Psoas muscle (tissue), 8 donors: ENCODE data around the gene CD55. TPM values are rescaled to one million over a fixed set of nuclear protein-coding genes. Genes with fewer than 3 reads are reported as not detected.

Experiments used
- ATAC-seq, 4 donors: fragments of 200-7000 bp; cut with Tn5 transposase; one replicate each; pipeline ENCODE4 v1.9.1; 2020; ENCODE audit warnings: moderate library complexity in 3 of 4, mild to moderate bottlenecking in 2 of 4
- DNase-seq, 2 donors: peaks; one replicate each; pipeline ENCODE4 v3.0.0-alpha.2; 2020
- H3K27ac ChIP-seq: fragments of 200-600 bp; one replicate; pipeline ENCODE4 v1.8.0; 2022
- H3K27me3 ChIP-seq, 3 donors: fragments of 200-600 bp in 1 of 3; one replicate each; pipeline versions ENCODE4 v1.6.1 to v1.8.0; 2013 to 2022; ENCODE audit warnings: low read length in 2 of 3, mild to moderate bottlenecking in 2 of 3, moderate library complexity in 1 of 3; ENCODE audit not compliant: insufficient read depth in 3 of 3
- H3K36me3 ChIP-seq, 2 donors: fragments of 200-600 bp in 1 of 2; one replicate each; pipeline versions ENCODE4 v1.6.1 to v1.8.0; 2013 to 2022; ENCODE audit warnings: low read depth in 1 of 2, mild to moderate bottlenecking in 1 of 2, moderate library complexity in 1 of 2; ENCODE audit not compliant: insufficient read depth in 1 of 2
- H3K4me1 ChIP-seq: fragments of 200-600 bp; one replicate; pipeline ENCODE4 v1.8.0; 2022
- H3K4me3 ChIP-seq: fragments of 200-600 bp; one replicate; pipeline ENCODE4 v1.8.0; 2022; ENCODE audit warnings: mild to moderate bottlenecking
- H3K9me3 ChIP-seq: fragments of 200-600 bp; one replicate; pipeline ENCODE4 v1.8.0; 2022
- CTCF ChIP-seq: fragments of 200-600 bp; IDR thresholded peaks from one replicate; pipeline ENCODE4 v1.8.0; 2022; ENCODE audit warnings: antibody characterized with exemption
- WGBS, 3 donors: extraction: QIAGEN DNeasy Blood & Tissue Kit; methylation state at CpG; one replicate each; pipeline versions ENCODE4 v1.1.6 to v1.1.7; 2013; 5-methylcytosine and 5-hydroxymethylcytosine counted together
- intact Hi-C, 2 donors: fragments of 100-400 bp; cut with DNase I; formaldehyde crosslinking; loops; one replicate each; pipeline versions ENCODE4 v1.11.0 to v1.14.2; 2022
- polyA plus RNA-seq, 3 donors: library from polyadenylated mRNA; stranded (reverse); fragments of 200-250 nt; gene quantifications; one replicate each; pipeline ENCODE4 v1.2.3, GENCODE V29; 2013
- total RNA-seq, 4 donors: library from RNA; stranded (reverse); fragmentation: NEBNext Ultra II Directional in 2 of 4; extraction: Animal tissue kit (Norgen Biotek cat#: 25700) in 2 of 4; gene quantifications; one replicate each; pipeline versions ENCODE4 v1.2.1 to v1.2.4, GENCODE V29; 2021 to 2023
- donor health status: healthy with polysubstance abuse.
- donor health status: DM: no; HTN: no; CAD: no; lungs with moderate emphysema.
- donor health status: Bipolar disorder and iron deficiency.
- donor health status: healthy.
- donor health status: DM: yes; HTN: yes; CAD: no.
- donor health status: DM: no; HTN: no; CAD: no.
- donor health status: DM: no; HTN: no; CAD: no.
- donor health status: DM: yes; HTN: yes; CAD: no.

Gene CD55
- total and polyA plus RNA-seq, 7 donors, result 44.2 to 318 (median 102) TPM

- Histone ChIP-seq H3K27ac (peak overlapping the region; percentile 98), H3K4me1 (peaks cover 38% of the 10 kb centered on the region)
Observed at GRCh38 chr1:207321790-207322645, 540 bp downstream of the CD55 start.

GRCh38 chr1:207323425-207324225 lies 2.1 kb downstream of the CD55 start:
- H3K4me1 ChIP-seq, result peaks cover 24% of the 10 kb centered on the region
- peak overlapping the region; percentile 96 for H3K4me3 ChIP-seq
- ATAC-seq (no peak), DNase-seq (no peak)
- no peak for TF ChIP-seq CTCF
- WGBS, 3 donors, result 90 to 91% (median 90%) methylated on average over 5 of the region's 5 CpGs
- no peaks in the 10 kb centered on the region for H3K27me3 ChIP-seq
- H3K27ac ChIP-seq, result no peak overlapping the region
- intact Hi-C loops, result no loop called here
- no peaks in the 10 kb centered on the region for H3K9me3 ChIP-seq
- peaks cover 13 to 59% of the 10 kb centered on the region in 2 donors for H3K36me3 ChIP-seq

More at GRCh38 chr1:207321790-207322645, 540 bp downstream of the CD55 start:
- Histone ChIP-seq H3K27me3 (no peaks in the 10 kb centered on the region), H3K4me3 (peak overlapping the region; percentile 96), H3K9me3 (no peaks in the 10 kb centered on the region), H3K36me3 (peaks cover 2 to 43% of the 10 kb centered on the region in 2 donors)
- 1% methylated on average over 37 of the region's 37 CpGs for WGBS, 3 donors
- TF ChIP-seq CTCF, result no peak
- DNase-seq (no peak), ATAC-seq (peak; percentile 2 to 60 (median 17))
- intact Hi-C loops, result no loop called here

- H3K9me3 ChIP-seq, result no peaks in the 10 kb centered on the region
- no peak for DNase-seq
- peaks cover 18% of the 10 kb centered on the region for H3K4me1 ChIP-seq
- no peak overlapping the region for H3K27ac ChIP-seq
- ATAC-seq, result no peak
- intact Hi-C loops, result no loop called here
- H3K36me3 ChIP-seq, result peaks cover 22 to 100% of the 10 kb centered on the region in 2 donors
- TF ChIP-seq CTCF, result no peak
- no peaks in the 10 kb centered on the region for H3K27me3 ChIP-seq
- H3K4me3 ChIP-seq, result no peak overlapping the region
Observed at GRCh38 chr1:207328004-207328403, 6.5 kb downstream of the CD55 start.

- ATAC-seq (peak in 1 of 4 donors; percentile 27), DNase-seq (no peak)
- no peaks in the 10 kb centered on the region for H3K27me3 ChIP-seq
- 95 to 97% (median 96%) methylated on average over 3 of the region's 3 CpGs for WGBS, 3 donors
- no peak overlapping the region for H3K27ac ChIP-seq
- H3K4me1 ChIP-seq, result peaks cover 8% of the 10 kb centered on the region
- TF ChIP-seq CTCF, result no peak
- intact Hi-C loops, result no loop called here
- H3K4me3 ChIP-seq, result no peak overlapping the region
- H3K9me3 ChIP-seq, result no peaks in the 10 kb centered on the region
- peaks cover 24 to 99% of the 10 kb centered on the region in 2 donors for H3K36me3 ChIP-seq
Observed at GRCh38 chr1:207328908-207329440, 7.5 kb downstream of the CD55 start.
